CD4-positive, alpha-beta T cell (primary cell): ENCODE measurements around the gene RGL1. TPM values are rescaled to one million over a fixed set of nuclear protein-coding genes. Genes with fewer than 3 reads are reported as not detected.

Experiments
- ATAC-seq: fragments of 200-7000 bp; cut with Tn5 transposase; one replicate; pipeline ENCODE4 v1.10.0; 2022; ENCODE audit warnings: mild to moderate bottlenecking; ENCODE audit not compliant: poor library complexity
- CTCF ChIA-PET: fragments of 350-600 bp; sonication (Branson Sonifier 250); formaldehyde crosslinking; loops from one replicate; lab custom pipeline; 2021; ENCODE audit warnings: antibody characterized with exemption, inconsistent platforms; lab: Charles Lee
- POLR2A ChIA-PET: fragments of 350-600 bp; sonication (Branson Sonifier 250); formaldehyde crosslinking; loops from one replicate; lab custom pipeline; 2021; ENCODE audit warnings: antibody characterized with exemption, inconsistent platforms; lab: Charles Lee
- DNase-seq, 14 experiments: peaks; one replicate each; pipeline ENCODE4 v3.0.0-alpha.2; 2013 to 2020; ENCODE audit warnings: mixed read lengths in 2 of 14
- H3K27ac ChIP-seq, 2 donors: one replicate each; pipeline versions ENCODE4 v1.5.1 to v1.7.0; 2013; ENCODE audit warnings: low read length in 2 of 2, low read depth in 1 of 2, mild to moderate bottlenecking in 1 of 2
- H3K27me3 ChIP-seq, 2 experiments: 1 replicate in 1 of 2; 2 replicates in 1 of 2; pipeline versions ENCODE4 v1.6.1 to v1.7.0; 2013; ENCODE audit warnings: low read length in 2 of 2, control low read depth in 1 of 2, mild to moderate bottlenecking in 1 of 2, moderate library complexity in 1 of 2; ENCODE audit not compliant: insufficient read depth in 2 of 2, control insufficient read depth in 1 of 2
- H3K36me3 ChIP-seq: one replicate; pipeline ENCODE4 v1.6.1; 2013; ENCODE audit warnings: low read length, control low read depth; ENCODE audit not compliant: insufficient read depth
- H3K4me1 ChIP-seq: one replicate; pipeline ENCODE4 v1.6.1; 2013; ENCODE audit warnings: low read length, control low read depth; ENCODE audit not compliant: insufficient read depth
- H3K4me3 ChIP-seq: one replicate; pipeline ENCODE4 v1.5.1; 2013; ENCODE audit warnings: mild to moderate bottlenecking, low read length, moderate library complexity
- H3K9me3 ChIP-seq, 2 experiments: 1 replicate in 1 of 2; 2 replicates in 1 of 2; pipeline versions ENCODE4 v1.6.1 to v1.7.0; 2013; ENCODE audit warnings: low read length in 2 of 2, mild to moderate bottlenecking in 2 of 2, control low read depth in 1 of 2, moderate library complexity in 1 of 2; ENCODE audit not compliant: control insufficient read depth in 1 of 2, insufficient read depth in 1 of 2
- H3K27ac Mint-ChIP-seq: one replicate; pipeline ENCODE4 v1.8.0; 2020; ENCODE audit warnings: mixed read lengths
- H3K27me3 Mint-ChIP-seq: one replicate; pipeline ENCODE4 v1.8.0; 2021; ENCODE audit warnings: mixed read lengths
- H3K36me3 Mint-ChIP-seq: one replicate; pipeline ENCODE4 v1.8.0; 2021; ENCODE audit warnings: low read depth, mixed read lengths
- H3K4me1 Mint-ChIP-seq: one replicate; pipeline ENCODE4 v1.8.0; 2021; ENCODE audit warnings: low read depth, mixed read lengths
- H3K4me3 Mint-ChIP-seq: one replicate; pipeline ENCODE4 v1.8.0; 2020; ENCODE audit warnings: mild to moderate bottlenecking, mixed read lengths
- H3K9me3 Mint-ChIP-seq: one replicate; pipeline ENCODE4 v1.8.0; 2020; ENCODE audit warnings: mixed read lengths
- intact Hi-C, 2 experiments: fragments of 100-400 bp; cut with DNase I in 1 of 2; cut with micrococcal nuclease in 1 of 2; formaldehyde crosslinking; loops; one replicate each; pipeline versions ENCODE4 v1.15.1 to v1.9.0; 2023 to 2025; cut with DNase I, micrococcal nuclease
- total RNA-seq, 174 experiments: library from RNA in 2 of 174; stranded (reverse) in 2 of 174; gene quantifications; one replicate each; pipeline ENCODE4 v1.2.3 and lab custom pipeline; 2021 to 2026
- TF ChIP-seq, protein P1 (sequence below): fragments of 200-600 bp; IDR thresholded peaks from one replicate; pipeline ENCODE4 v1.8.0; 2022; ENCODE audit warnings: antibody characterized with exemption, mild to moderate bottlenecking

Gene RGL1
- total RNA-seq, 2 experiments from 2014 or later, result 1.2 to 1.8 TPM

DNA sequence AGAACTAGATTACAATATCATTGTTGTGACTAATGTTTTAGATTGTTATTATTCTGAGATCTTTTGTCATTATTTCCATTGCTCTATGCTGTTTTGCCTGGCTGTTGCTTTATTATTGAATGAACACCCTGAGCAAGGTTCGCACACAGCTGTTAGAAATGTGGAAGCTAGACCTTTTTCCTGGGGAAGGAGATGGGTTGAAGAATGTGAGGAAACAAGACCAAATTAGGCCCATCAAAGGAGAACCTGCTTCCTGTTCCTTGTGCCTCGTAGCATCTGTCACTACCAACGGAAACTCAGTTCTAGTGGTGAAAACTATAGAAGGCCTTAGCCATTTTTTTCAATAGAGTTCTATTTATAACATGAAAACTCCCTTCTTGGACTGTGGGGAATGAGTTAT lies 68.7 kb downstream of the RGL1 start:
- DNase-seq (peak in 5 of 14 experiments; percentile 3 to 49 (median 30)), ATAC-seq (peak; percentile 62)
- Mint-ChIP-seq H3K4me3 (no peak overlapping the region), H3K36me3 (no peaks in the 10 kb centered on the region), H3K9me3 (no peaks in the 10 kb centered on the region), H3K27ac (peak overlapping the region; percentile 70), H3K27me3 (no peaks in the 10 kb centered on the region), H3K4me1 (peaks cover 22% of the 10 kb centered on the region)
- H3K27ac ChIP-seq, result no peak overlapping the region
- no peak overlapping the region for H3K4me3 ChIP-seq
- no peaks in the 10 kb centered on the region for H3K9me3 ChIP-seq
- H3K36me3 ChIP-seq, result no peaks in the 10 kb centered on the region
- no peaks in the 10 kb centered on the region for H3K27me3 ChIP-seq
- intact Hi-C loops, result no loop called here
- TF ChIP-seq, protein P1, sequence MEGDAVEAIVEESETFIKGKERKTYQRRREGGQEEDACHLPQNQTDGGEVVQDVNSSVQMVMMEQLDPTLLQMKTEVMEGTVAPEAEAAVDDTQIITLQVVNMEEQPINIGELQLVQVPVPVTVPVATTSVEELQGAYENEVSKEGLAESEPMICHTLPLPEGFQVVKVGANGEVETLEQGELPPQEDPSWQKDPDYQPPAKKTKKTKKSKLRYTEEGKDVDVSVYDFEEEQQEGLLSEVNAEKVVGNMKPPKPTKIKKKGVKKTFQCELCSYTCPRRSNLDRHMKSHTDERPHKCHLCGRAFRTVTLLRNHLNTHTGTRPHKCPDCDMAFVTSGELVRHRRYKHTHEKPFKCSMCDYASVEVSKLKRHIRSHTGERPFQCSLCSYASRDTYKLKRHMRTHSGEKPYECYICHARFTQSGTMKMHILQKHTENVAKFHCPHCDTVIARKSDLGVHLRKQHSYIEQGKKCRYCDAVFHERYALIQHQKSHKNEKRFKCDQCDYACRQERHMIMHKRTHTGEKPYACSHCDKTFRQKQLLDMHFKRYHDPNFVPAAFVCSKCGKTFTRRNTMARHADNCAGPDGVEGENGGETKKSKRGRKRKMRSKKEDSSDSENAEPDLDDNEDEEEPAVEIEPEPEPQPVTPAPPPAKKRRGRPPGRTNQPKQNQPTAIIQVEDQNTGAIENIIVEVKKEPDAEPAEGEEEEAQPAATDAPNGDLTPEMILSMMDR, result no peak
- ChIA-PET CTCF (interaction anchor here (0.9 kb wide), 1 partner anchor 18 kb away, joined by 3 read pairs; no protein-coding TSS in a partner anchor), POLR2A (no interaction called here)
- H3K4me1 ChIP-seq, result peaks cover 3% of the 10 kb centered on the region

DNA sequence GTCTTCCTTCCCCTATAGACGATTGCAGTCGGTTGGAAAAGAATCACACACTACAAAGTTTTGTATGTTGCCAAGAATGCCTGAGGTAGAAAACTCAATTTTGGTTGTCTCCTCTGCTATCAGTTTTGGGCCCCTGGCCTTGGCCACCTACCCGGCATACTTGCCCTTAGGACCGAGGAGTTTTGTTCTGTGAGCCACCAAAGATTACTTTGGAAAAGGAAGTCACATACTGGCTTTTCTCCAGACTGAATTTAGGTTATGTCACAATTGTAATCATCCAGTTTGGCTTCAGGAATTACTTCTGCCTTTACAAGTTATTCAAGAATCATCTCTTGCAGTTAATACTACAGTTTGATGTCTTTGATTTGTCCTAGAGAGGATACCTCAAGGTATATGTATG lies 71.4 kb downstream of the RGL1 start:
- TF ChIP-seq, protein P1, result no peak
- no peak overlapping the region for H3K4me3 Mint-ChIP-seq
- no peak for ATAC-seq
- H3K27ac Mint-ChIP-seq, result no peak overlapping the region
- no peaks in the 10 kb centered on the region for H3K27me3 Mint-ChIP-seq
- H3K36me3 ChIP-seq, result no peaks in the 10 kb centered on the region
- peaks cover 3% of the 10 kb centered on the region for H3K4me1 ChIP-seq
- no peak overlapping the region for H3K4me3 ChIP-seq
- H3K9me3 ChIP-seq, result no peaks in the 10 kb centered on the region
- no peaks in the 10 kb centered on the region for H3K27me3 ChIP-seq
- ChIA-PET CTCF (no interaction called here), POLR2A (no interaction called here)
- no peaks in the 10 kb centered on the region for H3K36me3 Mint-ChIP-seq
- no peak overlapping the region for H3K27ac ChIP-seq
- DNase-seq, result no peak
- intact Hi-C loops, result no loop called here
- peaks cover 22% of the 10 kb centered on the region for H3K4me1 Mint-ChIP-seq
- no peaks in the 10 kb centered on the region for H3K9me3 Mint-ChIP-seq

- Mint-ChIP-seq H3K9me3 (no peaks in the 10 kb centered on the region), H3K27me3 (no peaks in the 10 kb centered on the region), H3K4me1 (peaks cover 22% of the 10 kb centered on the region), H3K36me3 (no peaks in the 10 kb centered on the region), H3K27ac (no peak overlapping the region), H3K4me3 (no peak overlapping the region)
- intact Hi-C loops, result no loop called here
- Histone ChIP-seq H3K9me3 (no peaks in the 10 kb centered on the region), H3K4me3 (no peak overlapping the region), H3K4me1 (peaks cover 3% of the 10 kb centered on the region), H3K27me3 (no peaks in the 10 kb centered on the region), H3K27ac (no peak overlapping the region), H3K36me3 (no peaks in the 10 kb centered on the region)
- no peak for DNase-seq
- ChIA-PET CTCF (no interaction called here), POLR2A (interaction anchor here (0.7 kb wide), 1 partner anchor 8 kb away, joined by 3 read pairs; no protein-coding TSS in a partner anchor)
- TF ChIP-seq, protein P1, result no peak
- ATAC-seq, result no peak
Measured at GRCh38 chr1:183877053-183877720, 72.3 kb downstream of the RGL1 start.
